ENCODE measurements around the gene E2F2.

Gene E2F2

GRCh38 chr1:23562137-23562876, 31.3 kb upstream of the E2F2 start:
- DNase-seq, result peak; percentile 69

- no peak for DNase-seq
Measured at GRCh38 chr1:23561813-23562100, 30.7 kb upstream of the E2F2 start.

GRCh38 chr1:23561076-23561812, 30.2 kb upstream of the E2F2 start:
- DNase-seq, result peak; percentile 40

- peak; percentile 62 for DNase-seq
Measured at GRCh38 chr1:23559985-23560741, 29.1 kb upstream of the E2F2 start.

GRCh38 chr1:23559136-23559984, 28.3 kb upstream of the E2F2 start, which contains the start of gene ID3:
Gene ID3 (minus strand): TSS chr1:23559501. CDS start chr1:23559426, 75 bp downstream.
- DNase-seq, result peak; percentile 97

GRCh38 chr1:23558872-23559135, 27.8 kb upstream of the E2F2 start:
- no peak for DNase-seq

GRCh38 chr1:23558140-23558871, 27.3 kb upstream of the E2F2 start:
- DNase-seq, result no peak

GRCh38 chr1:23557471-23558124, 26.6 kb upstream of the E2F2 start:
- DNase-seq, result no peak

- DNase-seq, result no peak
Measured at GRCh38 chr1:23556635-23557470, 25.8 kb upstream of the E2F2 start.

- DNase-seq, result no peak
Measured at GRCh38 chr1:23555986-23556634, 25.1 kb upstream of the E2F2 start.

GRCh38 chr1:23555270-23555985, 24.4 kb upstream of the E2F2 start:
- no peak for DNase-seq

- peak; percentile 69 for DNase-seq
Measured at GRCh38 chr1:23554481-23555269, 23.6 kb upstream of the E2F2 start.

GRCh38 chr1:23554127-23554480, 23.1 kb upstream of the E2F2 start:
- DNase-seq, result no peak

- no peak for DNase-seq
Measured at GRCh38 chr1:23553231-23554126, 22.4 kb upstream of the E2F2 start.

- no peak for DNase-seq
Measured at GRCh38 chr1:23551849-23552248, 20.8 kb upstream of the E2F2 start.

GRCh38 chr1:23548704-23549143, 17.7 kb upstream of the E2F2 start:
- DNase-seq, result no peak

- DNase-seq, result no peak
Measured at GRCh38 chr1:23546897-23547584, 16.0 kb upstream of the E2F2 start.
